H9 (cell line): ENCODE data around the gene SPATA25. TPM values are rescaled to one million over a fixed set of nuclear protein-coding genes. Genes with fewer than 3 reads are reported as not detected.

ENCODE experiments used
- DNase-seq: peaks from one replicate; pipeline ENCODE4 v3.0.0-alpha.2; 2017
- H2AFZ ChIP-seq: one replicate; pipeline ENCODE4 v1.6.1; 2013; ENCODE audit warnings: mild to moderate bottlenecking, low read length, control low read depth, moderate library complexity
- H2AK5ac ChIP-seq: 2 replicates; pipeline ENCODE4 v1.6.1; 2013; ENCODE audit warnings: low read length, control low read depth, mixed read lengths; ENCODE audit not compliant: insufficient read length
- H2BK120ac ChIP-seq: one replicate; pipeline ENCODE4 v1.6.1; 2013; ENCODE audit warnings: low read depth, mild to moderate bottlenecking, low read length, control low read depth, inconsistent platforms; ENCODE audit not compliant: poor library complexity, severe bottlenecking
- H2BK12ac ChIP-seq: 2 replicates; pipeline ENCODE4 v1.6.1; 2013; ENCODE audit warnings: low read length, control low read depth, mixed read lengths, low read depth; ENCODE audit not compliant: insufficient read length
- H2BK15ac ChIP-seq: 2 replicates; pipeline ENCODE4 v1.6.1; 2013; ENCODE audit warnings: low read depth, low read length, control low read depth
- H2BK20ac ChIP-seq: one replicate; pipeline ENCODE4 v1.6.1; 2013; ENCODE audit warnings: low read depth, mild to moderate bottlenecking, low read length, control low read depth, inconsistent platforms; ENCODE audit not compliant: poor library complexity, severe bottlenecking
- H2BK5ac ChIP-seq: 2 replicates; pipeline ENCODE4 v1.6.1; 2013; ENCODE audit warnings: low read length, control low read depth, mixed read lengths; ENCODE audit not compliant: insufficient read length
- H3K14ac ChIP-seq: 2 replicates; pipeline ENCODE4 v1.6.1; 2013; ENCODE audit warnings: low read length, control low read depth; ENCODE audit not compliant: insufficient read depth
- H3K18ac ChIP-seq: 2 replicates; pipeline ENCODE4 v1.6.1; 2013; ENCODE audit warnings: low read depth, mild to moderate bottlenecking, mixed read lengths, low read length, control low read depth; ENCODE audit not compliant: insufficient read length
- H3K23ac ChIP-seq: 2 replicates; pipeline ENCODE4 v1.6.1; 2013; ENCODE audit warnings: low read length, control low read depth, mixed read lengths, low read depth; ENCODE audit not compliant: insufficient read length
- H3K23me2 ChIP-seq: 2 replicates; pipeline ENCODE4 v1.6.1; 2013; ENCODE audit warnings: low read depth, mild to moderate bottlenecking, mixed read lengths, low read length, control low read depth; ENCODE audit not compliant: insufficient read length, poor library complexity, severe bottlenecking
- H3K27ac ChIP-seq: 2 replicates; pipeline ENCODE4 v1.5.1; 2013; ENCODE audit warnings: low read length, control low read depth, mixed read lengths, low read depth; ENCODE audit not compliant: insufficient read length
- H3K27me3 ChIP-seq: 2 replicates; pipeline ENCODE4 v1.6.1; 2013; ENCODE audit warnings: low read length, control low read depth, inconsistent platforms; ENCODE audit not compliant: insufficient read depth
- H3K4ac ChIP-seq: 2 replicates; pipeline ENCODE4 v1.6.1; 2013; ENCODE audit warnings: low read depth, mild to moderate bottlenecking, control low read depth, inconsistent platforms, low read length, moderate library complexity
- H3K4me1 ChIP-seq: 2 replicates; pipeline ENCODE4 v1.6.1; 2013; ENCODE audit warnings: low read length, control low read depth, inconsistent platforms; ENCODE audit not compliant: insufficient read depth
- H3K4me2 ChIP-seq: 2 replicates; pipeline ENCODE4 v1.6.1; 2013; ENCODE audit warnings: low read length, control low read depth, mixed read lengths; ENCODE audit not compliant: insufficient read length, insufficient read depth
- H3K56ac ChIP-seq: 2 replicates; pipeline ENCODE4 v1.6.1; 2013; ENCODE audit warnings: low read depth, mild to moderate bottlenecking, mixed read lengths, low read length, control low read depth; ENCODE audit not compliant: insufficient read length
- H3K79me1 ChIP-seq: 2 replicates; pipeline ENCODE4 v1.6.1; 2013; ENCODE audit warnings: low read depth, mild to moderate bottlenecking, moderate library complexity, low read length, control low read depth, inconsistent platforms; ENCODE audit not compliant: insufficient read depth, poor library complexity, severe bottlenecking
- H3K79me2 ChIP-seq: 2 replicates; pipeline ENCODE4 v1.6.1; 2013; ENCODE audit warnings: low read length, control low read depth, inconsistent platforms; ENCODE audit not compliant: insufficient read depth
- H3K9ac ChIP-seq: 2 replicates; pipeline ENCODE4 v1.6.1; 2013; ENCODE audit warnings: low read length, control low read depth, mixed read lengths; ENCODE audit not compliant: insufficient read length; ENCODE audit errors: extremely low read depth
- H3K9me3 ChIP-seq: one replicate; pipeline ENCODE4 v1.6.1; 2013; ENCODE audit warnings: low read depth, low read length, inconsistent platforms; ENCODE audit not compliant: control insufficient read depth
- H3T11ph ChIP-seq: one replicate; pipeline ENCODE4 v1.6.1; 2013; ENCODE audit warnings: mild to moderate bottlenecking, low read length, control low read depth, inconsistent platforms
- H4K20me1 ChIP-seq: one replicate; pipeline ENCODE4 v1.6.1; 2013; ENCODE audit not compliant: control insufficient read depth, insufficient read length, insufficient read depth
- H4K5ac ChIP-seq: 2 replicates; pipeline ENCODE4 v1.6.1; 2013; ENCODE audit warnings: low read depth, mild to moderate bottlenecking, mixed read lengths, low read length, control low read depth; ENCODE audit not compliant: insufficient read length
- H4K8ac ChIP-seq: replicated peaks from 2 replicates; pipeline ENCODE4 v1.6.1; 2013; ENCODE audit warnings: low read length, control low read depth, mixed read lengths, low read depth; ENCODE audit not compliant: insufficient read length
- H4K91ac ChIP-seq: 2 replicates; pipeline ENCODE4 v1.6.1; 2013; ENCODE audit warnings: low read depth, mild to moderate bottlenecking, moderate library complexity, mixed read lengths, low read length, control low read depth; ENCODE audit not compliant: insufficient read length
- H3K27ac Mint-ChIP-seq, 3 experiments: 2 replicates in 2 of 3; 3 replicates in 1 of 3; pipeline ENCODE4 v1.8.0; 2020 to 2021; ENCODE audit warnings: mixed read lengths in 3 of 3, mild to moderate bottlenecking in 1 of 3, moderate library complexity in 1 of 3
- H3K27me3 Mint-ChIP-seq: 2 replicates; pipeline ENCODE4 v1.8.0; 2021; ENCODE audit warnings: low read depth, mild to moderate bottlenecking, moderate library complexity, mixed read lengths
- H3K36me3 Mint-ChIP-seq, 3 experiments: 2 replicates in 2 of 3; 3 replicates in 1 of 3; pipeline ENCODE4 v1.8.0; 2020 to 2021; ENCODE audit warnings: low read depth in 3 of 3, mixed read lengths in 3 of 3; ENCODE audit not compliant: insufficient read depth in 1 of 3
- H3K4me1 Mint-ChIP-seq, 2 experiments: 2 replicates each; pipeline ENCODE4 v1.8.0; 2020; ENCODE audit warnings: mixed read lengths in 2 of 2
- H3K4me3 Mint-ChIP-seq, 2 experiments: 2 replicates in 1 of 2; 3 replicates in 1 of 2; pipeline ENCODE4 v1.8.0; 2020 to 2021; ENCODE audit warnings: mild to moderate bottlenecking in 2 of 2, mixed read lengths in 2 of 2, moderate library complexity in 1 of 2
- H3K9me3 Mint-ChIP-seq, 2 experiments: 2 replicates in 1 of 2; 3 replicates in 1 of 2; pipeline ENCODE4 v1.8.0; 2020; ENCODE audit warnings: mild to moderate bottlenecking in 2 of 2, mixed read lengths in 2 of 2, moderate library complexity in 1 of 2
- CTCF ChIP-seq: fragments of 200-600 bp; sonication (generic); conservative IDR thresholded peaks from 3 replicates; pipeline ENCODE4 v1.8.0; 2021; ENCODE audit warnings: antibody characterized with exemption, mild to moderate bottlenecking
- whole genome bisulfite sequencing: extraction: QIAGEN DNeasy Blood & Tissue Kit; methylation state at CpG from one replicate; pipeline ENCODE4 v1.1.7; 2013; ENCODE audit warnings: missing lambda C conversion rate, low lambda C conversion rate, mixed read lengths; ENCODE audit not compliant: insufficient read length; ENCODE audit errors: extremely low coverage; 5-methylcytosine and 5-hydroxymethylcytosine counted together
- total RNA-seq: library from RNA; stranded (reverse); gene quantifications from 2 replicates; pipeline ENCODE4 v1.2.1, GENCODE V29; 2021

The SPATA25 gene
- total RNA-seq, 1 experiment from 2014 or later: 2.4 TPM

- H3T11ph ChIP-seq: no peak overlapping the region
- Mint-ChIP-seq H3K36me3 (peaks cover 18 to 47% (median 42%) of the 10 kb centered on the region in 3 experiments), H3K4me1 (peaks cover 5 to 8% of the 10 kb centered on the region in 2 experiments; a peak in 3 of 4 replicates), H3K27ac (no peak overlapping the region), H3K27me3 (no peaks in the 10 kb centered on the region; the same call in 1 of the 2 replicates), H3K4me3 (no peak overlapping the region), H3K9me3 (no peaks in the 10 kb centered on the region)
- no peak overlapping the region for H3K27ac ChIP-seq
- no peak for TF ChIP-seq CTCF
- no peak overlapping the region for H4K5ac ChIP-seq
- no peak overlapping the region for H2BK20ac ChIP-seq
- no peaks in the 10 kb centered on the region for H3K9me3 ChIP-seq
- no peak overlapping the region for H4K8ac ChIP-seq
- H3K56ac ChIP-seq: no peak overlapping the region
- H3K23me2 ChIP-seq: peaks cover 2% of the 10 kb centered on the region
- H3K23ac ChIP-seq: no peak overlapping the region
- no peak overlapping the region for H4K91ac ChIP-seq
- no CpG with 5 or more reads among the region's 14 CpGs for WGBS
- H3K14ac ChIP-seq: no peak overlapping the region
- no peak overlapping the region for H2BK120ac ChIP-seq
- H3K4me1 ChIP-seq: no peaks in the 10 kb centered on the region
- no peak overlapping the region for H2BK15ac ChIP-seq
- H2BK12ac ChIP-seq: no peak overlapping the region
- no peaks in the 10 kb centered on the region for H4K20me1 ChIP-seq
- no peak overlapping the region for H3K18ac ChIP-seq
- no peaks in the 10 kb centered on the region for H3K79me1 ChIP-seq
- H3K4me2 ChIP-seq: no peak overlapping the region
- H3K27me3 ChIP-seq: no peaks in the 10 kb centered on the region
- H2AFZ ChIP-seq: no peak overlapping the region
- H3K4ac ChIP-seq: no peak overlapping the region
- H3K9ac ChIP-seq: no peak overlapping the region
- DNase-seq: no peak
- no peaks in the 10 kb centered on the region for H3K79me2 ChIP-seq
- no peak overlapping the region for H2AK5ac ChIP-seq
- no peak overlapping the region for H2BK5ac ChIP-seq
These were observed 9.3 kb upstream of the SPATA25 start for GRCh38 chr20:45896641-45897161.
